IPS-18a (cell line): ENCODE measurements around the gene UBE4B.
A peak's percentile ranks its signal among the peaks of the same experiment; 100 is the strongest.

Source experiments
- H3K27ac ChIP-seq: one replicate; pipeline ENCODE4 v1.5.1; 2013; ENCODE audit warnings: low read length
- H3K27me3 ChIP-seq: one replicate; pipeline ENCODE4 v1.6.1; 2013; ENCODE audit warnings: mild to moderate bottlenecking, low read length; ENCODE audit not compliant: control insufficient read depth, insufficient read depth
- H3K36me3 ChIP-seq: one replicate; pipeline ENCODE4 v1.6.1; 2013; ENCODE audit warnings: low read depth, low read length; ENCODE audit not compliant: control insufficient read depth
- H3K4me1 ChIP-seq: one replicate; pipeline ENCODE4 v1.6.1; 2013; ENCODE audit warnings: low read depth, low read length; ENCODE audit not compliant: control insufficient read depth
- H3K4me3 ChIP-seq: one replicate; pipeline ENCODE4 v1.5.1; 2013; ENCODE audit warnings: low read length
- H3K9ac ChIP-seq: one replicate; pipeline ENCODE4 v1.6.1; 2013; ENCODE audit warnings: mild to moderate bottlenecking, low read length, moderate library complexity
- H3K9me3 ChIP-seq: one replicate; pipeline ENCODE4 v1.6.1; 2013; ENCODE audit warnings: low read depth, low read length; ENCODE audit not compliant: control insufficient read depth

The UBE4B gene

GRCh38 chr1:10161541-10162290 is 129.0 kb downstream of the UBE4B start:
- Histone ChIP-seq H3K36me3 (peaks cover 36% of the 10 kb centered on the region), H3K27me3 (no peaks in the 10 kb centered on the region), H3K4me1 (no peaks in the 10 kb centered on the region), H3K27ac (no peak overlapping the region), H3K4me3 (no peak overlapping the region), H3K9ac (no peak overlapping the region), H3K9me3 (no peaks in the 10 kb centered on the region)

- Histone ChIP-seq H3K4me1 (no peaks in the 10 kb centered on the region), H3K27me3 (no peaks in the 10 kb centered on the region), H3K9ac (no peak overlapping the region), H3K9me3 (no peaks in the 10 kb centered on the region), H3K4me3 (no peak overlapping the region), H3K27ac (no peak overlapping the region), H3K36me3 (peaks cover 52% of the 10 kb centered on the region)
Observed at GRCh38 chr1:10168912-10169514, 136.3 kb downstream of the UBE4B start.

GRCh38 chr1:10170239-10170574 is 137.4 kb downstream of the UBE4B start:
- H3K27ac ChIP-seq: no peak overlapping the region
- no peak overlapping the region for H3K4me3 ChIP-seq
- peaks cover 45% of the 10 kb centered on the region for H3K36me3 ChIP-seq
- H3K4me1 ChIP-seq: no peaks in the 10 kb centered on the region
- no peaks in the 10 kb centered on the region for H3K27me3 ChIP-seq
- no peak overlapping the region for H3K9ac ChIP-seq
- H3K9me3 ChIP-seq: no peaks in the 10 kb centered on the region

- H3K27me3 ChIP-seq: no peaks in the 10 kb centered on the region
Observed at GRCh38 chr1:10171105-10171767, 138.5 kb downstream of the UBE4B start.

GRCh38 chr1:10171995-10172669 is 139.4 kb downstream of the UBE4B start:
- H3K27me3 ChIP-seq: no peaks in the 10 kb centered on the region
- H3K9me3 ChIP-seq: peaks cover 4% of the 10 kb centered on the region
- H3K36me3 ChIP-seq: peaks cover 41% of the 10 kb centered on the region
- no peak overlapping the region for H3K4me3 ChIP-seq
- H3K27ac ChIP-seq: no peak overlapping the region
- H3K4me1 ChIP-seq: no peaks in the 10 kb centered on the region
- H3K9ac ChIP-seq: no peak overlapping the region

More at GRCh38 chr1:10171105-10171767, 138.5 kb downstream of the UBE4B start:
- Histone ChIP-seq H3K36me3 (peaks cover 41% of the 10 kb centered on the region), H3K27ac (no peak overlapping the region), H3K4me3 (no peak overlapping the region), H3K9me3 (peaks cover 4% of the 10 kb centered on the region), H3K4me1 (no peaks in the 10 kb centered on the region), H3K9ac (no peak overlapping the region)

- H3K27me3 ChIP-seq: no peaks in the 10 kb centered on the region
- peaks cover 9% of the 10 kb centered on the region for H3K4me1 ChIP-seq
- no peak overlapping the region for H3K4me3 ChIP-seq
- H3K27ac ChIP-seq: no peak overlapping the region
- peaks cover 4% of the 10 kb centered on the region for H3K9me3 ChIP-seq
- peaks cover 34% of the 10 kb centered on the region for H3K36me3 ChIP-seq
- no peak overlapping the region for H3K9ac ChIP-seq
Observed at GRCh38 chr1:10173582-10173981, 140.8 kb downstream of the UBE4B start.

- peaks cover 15% of the 10 kb centered on the region for H3K36me3 ChIP-seq
- H3K4me1 ChIP-seq: peaks cover 20% of the 10 kb centered on the region
- no peaks in the 10 kb centered on the region for H3K27me3 ChIP-seq
- no peak overlapping the region for H3K4me3 ChIP-seq
- H3K27ac ChIP-seq: no peak overlapping the region
- peaks cover 4% of the 10 kb centered on the region for H3K9me3 ChIP-seq
- H3K9ac ChIP-seq: no peak overlapping the region
Observed at GRCh38 chr1:10177876-10178275, 145.1 kb downstream of the UBE4B start.

GRCh38 chr1:10178597-10179405 is 146.0 kb downstream of the UBE4B start:
- H3K4me1 ChIP-seq: peaks cover 20% of the 10 kb centered on the region
- peaks cover 4% of the 10 kb centered on the region for H3K9me3 ChIP-seq
- peak overlapping the region; percentile 1 for H3K4me3 ChIP-seq
- H3K27ac ChIP-seq: peak overlapping the region; percentile 26
- no peaks in the 10 kb centered on the region for H3K27me3 ChIP-seq
- peak overlapping the region; percentile 54 for H3K9ac ChIP-seq
- peaks cover 14% of the 10 kb centered on the region for H3K36me3 ChIP-seq

- Histone ChIP-seq H3K9ac (peak overlapping the region; percentile 54), H3K9me3 (peaks cover 4% of the 10 kb centered on the region), H3K4me1 (peaks cover 20% of the 10 kb centered on the region), H3K36me3 (peaks cover 14% of the 10 kb centered on the region), H3K27me3 (no peaks in the 10 kb centered on the region), H3K4me3 (no peak overlapping the region), H3K27ac (peak overlapping the region; percentile 26)
Observed at GRCh38 chr1:10179406-10180091, 146.8 kb downstream of the UBE4B start.

- Histone ChIP-seq H3K36me3 (peaks cover 11% of the 10 kb centered on the region), H3K27me3 (no peaks in the 10 kb centered on the region), H3K4me3 (no peak overlapping the region), H3K27ac (no peak overlapping the region), H3K9me3 (peaks cover under 1% of the 10 kb centered on the region), H3K4me1 (peaks cover 20% of the 10 kb centered on the region), H3K9ac (no peak overlapping the region)
Observed at GRCh38 chr1:10181154-10181553, 148.4 kb downstream of the UBE4B start.
